HG03139 (cell line): ENCODE results near the gene SLAMF1.
"Not testable (repeated sequence)": the region's sequence is repeated elsewhere in the genome, so short reads cannot be mapped to it uniquely, and the experiment has no call there.

Experiments
- ATAC-seq: cut with Tn5 transposase; IDR thresholded peaks from one replicate; pipeline ENCODE4 v1.9.1; 2021; ENCODE audit not compliant: unreplicated experiment

The SLAMF1 gene

DNA sequence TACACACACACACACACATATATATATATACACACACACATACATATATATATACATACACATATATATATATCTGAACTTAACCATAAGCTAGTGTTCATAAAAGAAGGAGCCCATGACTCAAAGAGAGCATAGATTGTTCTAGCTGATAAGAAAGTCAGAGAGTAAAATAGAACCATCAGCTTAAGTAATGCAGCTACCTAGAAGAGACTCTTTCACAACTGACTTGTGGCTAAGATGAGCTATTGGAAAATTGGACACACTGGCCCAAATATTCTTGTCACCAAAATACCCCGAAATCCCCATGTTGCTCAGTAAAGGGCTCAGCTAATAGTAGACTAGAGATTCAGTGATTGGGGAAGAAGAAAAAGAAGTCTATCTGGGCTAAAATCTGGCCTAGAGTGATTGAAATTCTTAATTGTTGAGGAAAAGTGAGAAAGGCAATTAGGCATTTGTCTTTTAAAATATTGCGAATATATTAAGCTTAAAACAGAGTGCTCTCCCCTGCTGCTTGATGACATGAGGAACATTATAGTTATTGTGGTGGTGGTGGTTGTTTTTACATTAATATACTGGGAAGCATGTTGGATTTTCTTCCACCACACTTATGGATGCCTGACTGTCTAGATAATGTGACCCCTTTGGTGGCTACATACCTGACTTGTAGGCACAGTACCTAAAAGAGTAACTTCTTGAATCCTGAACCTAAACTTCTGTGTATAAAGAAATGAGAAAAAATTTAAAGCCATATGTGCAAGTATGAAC lies 6.3 kb downstream of the SLAMF1 start:
- no peak for ATAC-seq

GRCh38 chr1:160639652-160640051 lies 7.2 kb downstream of the SLAMF1 start:
- ATAC-seq: no peak

GRCh38 chr1:160638926-160639325 lies 7.9 kb downstream of the SLAMF1 start:
- ATAC-seq: no peak

GRCh38 chr1:160638540-160638857 lies 8.3 kb downstream of the SLAMF1 start:
- no peak for ATAC-seq

DNA sequence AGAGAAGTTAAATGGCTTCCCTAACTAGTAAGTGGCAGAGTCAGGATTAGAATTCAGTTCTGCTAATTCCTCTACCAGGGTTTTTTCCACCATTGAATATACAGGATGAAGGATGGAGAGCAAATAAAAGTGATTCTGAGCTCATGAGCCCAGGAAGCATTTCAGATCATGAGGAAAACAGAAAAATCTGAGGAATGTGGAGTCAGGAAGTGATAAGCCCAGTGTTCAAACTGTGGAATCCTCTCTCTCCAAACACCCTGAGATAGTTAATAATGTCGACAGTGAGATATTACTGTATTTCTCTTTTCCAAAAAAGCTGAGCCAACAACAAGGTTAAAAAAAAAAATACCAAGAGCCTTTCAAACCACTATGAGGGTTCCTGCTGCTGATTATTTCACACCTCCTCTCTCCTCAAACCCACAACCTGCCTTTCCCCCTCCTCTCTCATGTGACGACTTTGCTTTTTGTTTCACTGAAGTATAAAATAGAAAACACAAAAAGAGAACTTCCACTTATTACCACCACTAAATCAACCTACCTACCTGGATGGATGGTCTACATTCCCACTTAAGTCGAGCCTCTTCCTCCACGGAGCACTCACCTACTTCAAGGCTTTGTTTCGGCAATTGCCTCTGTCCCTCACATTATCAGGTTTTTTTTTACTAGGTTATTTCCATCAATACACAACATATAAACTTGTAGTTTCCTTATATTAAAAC lies 8.9 kb downstream of the SLAMF1 start:
- ATAC-seq: no peak

DNA sequence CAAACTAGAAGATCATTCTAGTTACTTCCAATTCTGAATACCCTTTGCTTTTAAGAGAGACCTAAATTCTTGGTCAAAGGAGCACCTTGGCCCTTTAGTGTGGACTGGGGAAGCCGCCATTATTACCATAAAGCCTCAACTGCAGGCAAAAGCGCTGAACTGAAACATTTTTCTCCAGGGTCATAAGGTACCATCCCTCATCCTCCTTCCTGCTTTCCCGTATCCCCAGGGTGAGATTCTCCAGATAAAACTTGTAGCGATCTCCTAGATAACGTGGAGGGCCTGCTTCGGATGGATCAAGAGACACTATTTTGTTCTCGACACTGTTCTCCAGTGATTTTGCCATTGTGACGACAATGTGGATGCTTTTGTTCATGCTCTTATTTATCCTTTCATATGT lies 9.8 kb downstream of the SLAMF1 start:
- ATAC-seq: no peak

DNA sequence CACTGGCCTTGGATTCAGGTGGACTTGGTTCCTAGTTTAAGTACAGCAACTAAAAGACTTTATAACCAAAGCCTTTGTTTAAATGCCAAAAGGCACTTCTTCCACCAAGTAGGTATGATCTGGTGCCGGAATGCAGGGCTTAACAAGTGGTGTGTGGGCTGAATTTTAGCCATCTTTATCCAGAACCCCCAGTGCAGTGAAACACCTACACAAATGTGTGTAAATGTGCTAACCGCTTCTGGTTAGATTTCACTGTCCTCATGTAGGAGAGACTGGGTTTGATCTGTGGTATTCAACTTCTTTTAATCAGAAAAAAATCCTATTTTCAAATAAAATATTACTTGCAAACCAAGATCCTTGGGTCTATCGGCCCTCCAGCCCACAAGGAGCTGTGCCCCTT lies 10.3 kb downstream of the SLAMF1 start:
- no peak for ATAC-seq

DNA sequence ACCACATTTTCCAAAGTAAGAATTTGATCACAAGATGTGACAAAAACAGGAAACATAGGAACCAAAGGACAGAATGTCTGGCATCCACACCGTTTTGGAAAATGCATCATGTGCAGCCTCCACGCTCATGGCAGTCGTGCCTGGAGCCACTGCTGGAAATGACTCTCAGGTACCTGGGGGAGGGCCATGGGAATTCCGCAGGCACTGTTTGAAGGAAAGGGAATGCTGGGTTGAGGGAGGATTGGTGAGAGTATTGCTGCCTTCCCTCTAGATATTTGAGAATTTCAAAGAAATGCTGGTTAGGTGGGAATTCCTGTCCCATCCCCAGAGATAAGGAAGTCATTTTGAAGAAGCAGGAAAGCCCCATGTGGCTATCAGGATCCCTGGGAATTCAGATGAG lies 10.8 kb downstream of the SLAMF1 start:
- no peak for ATAC-seq

GRCh38 chr1:160634543-160635491 lies 12.0 kb downstream of the SLAMF1 start:
- ATAC-seq: no peak

- no peak for ATAC-seq
Measured at GRCh38 chr1:160633330-160633903, 13.4 kb downstream of the SLAMF1 start.

DNA sequence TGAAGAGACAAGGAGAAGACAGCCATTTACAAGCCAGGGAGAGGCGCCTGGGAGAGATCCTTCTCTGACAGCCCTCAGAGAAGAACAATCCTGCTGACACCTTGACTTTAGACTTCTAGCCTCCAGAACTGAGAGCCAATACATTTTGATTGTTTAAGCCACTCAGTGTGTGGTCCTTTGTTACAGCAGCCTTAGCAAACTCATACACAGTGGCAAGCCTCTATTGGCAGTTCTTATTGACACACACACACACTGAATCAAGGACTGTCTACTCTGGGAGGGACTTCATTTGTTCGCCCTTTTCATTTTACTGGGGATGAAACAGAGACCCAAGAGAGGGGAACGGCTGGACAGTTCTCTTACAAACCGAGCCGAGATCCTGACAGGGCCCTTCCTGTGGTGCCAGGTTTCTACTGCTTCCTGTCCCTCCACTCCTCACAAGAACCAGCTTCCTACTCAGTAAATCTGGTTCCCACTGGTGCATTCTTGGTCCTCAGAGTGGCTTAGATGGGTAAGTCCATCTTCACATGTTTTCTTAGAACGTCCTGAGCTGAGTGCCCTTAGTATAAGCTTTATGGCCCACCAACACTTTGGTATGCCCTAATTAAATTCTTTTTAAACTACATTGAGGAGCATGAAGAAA lies 14.7 kb downstream of the SLAMF1 start:
- ATAC-seq: no peak

- ATAC-seq: no peak
Measured at GRCh38 chr1:160630523-160631451, 16.1 kb downstream of the SLAMF1 start.

GRCh38 chr1:160629286-160630210 lies 17.3 kb downstream of the SLAMF1 start:
- no peak for ATAC-seq

GRCh38 chr1:160628799-160629263 lies 18.0 kb downstream of the SLAMF1 start:
- ATAC-seq: no peak

- ATAC-seq: not testable (repeated sequence)
Measured at GRCh38 chr1:160627677-160628289, 19.1 kb downstream of the SLAMF1 start.

GRCh38 chr1:160626509-160627342 lies 20.1 kb downstream of the SLAMF1 start:
- no peak for ATAC-seq
